CD14-positive monocyte (primary cell): ENCODE data around the gene NOCT. TPM values are rescaled to one million over a fixed set of nuclear protein-coding genes. Genes with fewer than 3 reads are reported as not detected.

Experiments
- DNase-seq, 3 donors: peaks; one replicate each; pipeline ENCODE4 v3.0.0-alpha.2; 2011 to 2022
- H2AFZ ChIP-seq: 2 replicates; pipeline ENCODE4 v1.6.0; 2012; ENCODE audit warnings: mild to moderate bottlenecking, low read depth, low read length, inconsistent platforms; ENCODE audit not compliant: insufficient read depth, poor library complexity, severe bottlenecking
- H3K27ac ChIP-seq, 2 donors: 1 replicate in 1 of 2; 2 replicates in 1 of 2; pipeline ENCODE4 v1.5.1; 2012 to 2013; ENCODE audit warnings: low read length in 2 of 2, control low read depth in 1 of 2, inconsistent platforms in 1 of 2, low read depth in 1 of 2, mild to moderate bottlenecking in 1 of 2
- H3K27me3 ChIP-seq, 2 donors: one replicate each; pipeline versions ENCODE4 v1.6.0 to v1.6.1; 2011 to 2013; ENCODE audit warnings: low read length in 2 of 2; ENCODE audit not compliant: control insufficient read depth in 2 of 2, insufficient read depth in 2 of 2
- H3K36me3 ChIP-seq, 2 donors: replicated peaks in 1 of 2; 1 replicate in 1 of 2; 2 replicates in 1 of 2; pipeline versions ENCODE4 v1.5.1 to v1.6.1; 2012 to 2013; ENCODE audit warnings: low read length in 2 of 2, control low read depth in 1 of 2, inconsistent platforms in 1 of 2, mild to moderate bottlenecking in 1 of 2; ENCODE audit not compliant: insufficient read depth in 2 of 2, control insufficient read depth in 1 of 2
- H3K4me1 ChIP-seq, 2 donors: 1 replicate in 1 of 2; 2 replicates in 1 of 2; pipeline versions ENCODE4 v1.5.1 to v1.6.1; 2012 to 2013; ENCODE audit warnings: low read length in 2 of 2, control low read depth in 1 of 2, inconsistent platforms in 1 of 2, mild to moderate bottlenecking in 1 of 2, moderate library complexity in 1 of 2; ENCODE audit not compliant: insufficient read depth in 2 of 2, control insufficient read depth in 1 of 2
- H3K4me2 ChIP-seq: replicated peaks from 2 replicates; pipeline ENCODE3; 2012; ENCODE audit warnings: low read length, moderate library complexity, mild to moderate bottlenecking; ENCODE audit not compliant: poor library complexity, severe bottlenecking; ENCODE audit errors: extremely low read depth
- H3K4me3 ChIP-seq, 3 experiments: fragments of 200-600 bp in 1 of 3; sonication (generic) in 1 of 3; replicated peaks in 1 of 3; 1 replicate in 2 of 3; 2 replicates in 1 of 3; pipeline ENCODE4 v1.5.1; 2011 to 2013; ENCODE audit warnings: low read length in 3 of 3, mild to moderate bottlenecking in 3 of 3, control low read depth in 2 of 3, low read depth in 2 of 3, inconsistent platforms in 1 of 3, moderate library complexity in 1 of 3
- H3K79me2 ChIP-seq: 2 replicates; pipeline ENCODE4 v1.6.0; 2012; ENCODE audit warnings: mild to moderate bottlenecking, control low read depth, inconsistent platforms, low read length, moderate library complexity; ENCODE audit not compliant: insufficient read depth
- H3K9ac ChIP-seq: 2 replicates; pipeline ENCODE4 v1.6.0; 2017; ENCODE audit warnings: low read length, mild to moderate bottlenecking; ENCODE audit not compliant: insufficient read depth, poor library complexity, severe bottlenecking
- H3K9me3 ChIP-seq, 2 donors: replicated peaks in 1 of 2; 1 replicate in 1 of 2; 2 replicates in 1 of 2; pipeline versions ENCODE4 v1.5.1 to v1.6.1; 2012 to 2013; ENCODE audit warnings: low read length in 2 of 2, control low read depth in 1 of 2; ENCODE audit not compliant: control insufficient read depth in 1 of 2, insufficient read depth in 1 of 2
- H4K20me1 ChIP-seq: 2 replicates; pipeline ENCODE4 v1.6.0; 2012; ENCODE audit warnings: mild to moderate bottlenecking, low read length, control low read depth, moderate library complexity; ENCODE audit not compliant: insufficient read depth
- H3K27ac Mint-ChIP-seq, 7 donors: one replicate each; pipeline ENCODE4 v1.8.0; 2020; ENCODE audit warnings: mild to moderate bottlenecking in 7 of 7, mixed read lengths in 7 of 7, moderate library complexity in 6 of 7, inconsistent platforms in 2 of 7
- H3K27me3 Mint-ChIP-seq, 3 donors: one replicate each; pipeline ENCODE4 v1.8.0; 2021 to 2022; ENCODE audit warnings: low read depth in 3 of 3, mild to moderate bottlenecking in 3 of 3, mixed read lengths in 3 of 3, moderate library complexity in 3 of 3, inconsistent platforms in 1 of 3
- H3K36me3 Mint-ChIP-seq, 2 donors: one replicate each; pipeline ENCODE4 v1.8.0; 2020; ENCODE audit warnings: mixed read lengths in 2 of 2, inconsistent platforms in 1 of 2, mild to moderate bottlenecking in 1 of 2
- H3K4me1 Mint-ChIP-seq: one replicate; pipeline ENCODE4 v1.8.0; 2020; ENCODE audit warnings: mild to moderate bottlenecking, mixed read lengths
- H3K4me3 Mint-ChIP-seq, 2 donors: one replicate each; pipeline ENCODE4 v1.8.0; 2020; ENCODE audit warnings: mild to moderate bottlenecking in 2 of 2, mixed read lengths in 2 of 2, moderate library complexity in 1 of 2
- H3K9me3 Mint-ChIP-seq, 7 donors: one replicate each; pipeline ENCODE4 v1.8.0; 2020 to 2022; ENCODE audit warnings: mixed read lengths in 7 of 7, mild to moderate bottlenecking in 6 of 7, moderate library complexity in 6 of 7, inconsistent platforms in 2 of 7
- CTCF ChIP-seq: fragments of 200-600 bp; IDR thresholded peaks from one replicate; pipeline ENCODE4 v1.8.0; 2022; ENCODE audit warnings: antibody characterized with exemption, mild to moderate bottlenecking
- WGBS: methylation state at CpG from one replicate; pipeline ENCODE4 v1.1.5; 2013; ENCODE audit warnings: missing lambda C conversion rate; ENCODE audit not compliant: insufficient coverage; 5-methylcytosine and 5-hydroxymethylcytosine counted together
- intact Hi-C, 2 donors: fragments of 100-400 bp; cut with micrococcal nuclease; formaldehyde crosslinking; loops; one replicate each; pipeline versions ENCODE4 v1.15.0 to v1.15.1; 2023
- polyA plus RNA-seq, 3 donors: library from polyadenylated mRNA; depleted of rRNA in 1 of 3; unstranded in 2 of 3; stranded (reverse) in 1 of 3; fragments of 300-500 nt in 2 of 3; fragments of >200 nt in 1 of 3; fragmentation: Illumina TruSeq in 2 of 3; gene quantifications; 1 replicate in 2 of 3; 2 replicates in 1 of 3; pipeline ENCODE4 v1.2.3, GENCODE V29; 2012 to 2021

The NOCT gene
- polyA plus RNA-seq, 3 donors = 0.54 to 31.5 (median 0.89) TPM

- Mint-ChIP-seq H3K4me1 (peaks cover 58% of the 10 kb centered on the region), H3K9me3 (no peaks in the 10 kb centered on the region), H3K36me3 (peaks cover 6 to 31% of the 10 kb centered on the region in 2 donors), H3K27me3 (no peaks in the 10 kb centered on the region), H3K27ac (peak overlapping the region in 4 of 7 donors; percentile 1 to 68 (median 51)), H3K4me3 (no peak overlapping the region)
- H3K9ac ChIP-seq = no peak overlapping the region
- peaks cover 37 to 50% of the 10 kb centered on the region in 2 donors for H3K4me1 ChIP-seq
- H3K27ac ChIP-seq = no peak overlapping the region
- H3K4me2 ChIP-seq = no peak overlapping the region
- H4K20me1 ChIP-seq = peaks cover 82% of the 10 kb centered on the region
- peaks cover 99% of the 10 kb centered on the region for H3K79me2 ChIP-seq
- 100% methylated on average over 2 of the region's 5 CpGs for WGBS
- TF ChIP-seq CTCF = no peak
- no peaks in the 10 kb centered on the region for H3K9me3 ChIP-seq
- H3K27me3 ChIP-seq = no peaks in the 10 kb centered on the region
- no peak overlapping the region for H2AFZ ChIP-seq
- peaks cover 0 to 20% of the 10 kb centered on the region in 2 donors for H3K36me3 ChIP-seq
- no peak for DNase-seq
- H3K4me3 ChIP-seq = no peak overlapping the region
- intact Hi-C loops = loop anchor here (5.0 to 10.0 kb wide), 2 partner anchors 59 to 272 kb away; no protein-coding TSS in a partner anchor
Measured at GRCh38 chr4:139022835-139023234, 7.3 kb downstream of the NOCT start.

GRCh38 chr4:139024686-139025085 is 9.1 kb downstream of the NOCT start:
- DNase-seq = no peak
- Histone ChIP-seq H3K4me2 (no peak overlapping the region), H3K4me3 (no peak overlapping the region), H4K20me1 (peaks cover 79% of the 10 kb centered on the region), H3K27me3 (no peaks in the 10 kb centered on the region), H2AFZ (no peak overlapping the region), H3K36me3 (peaks cover 0 to 27% of the 10 kb centered on the region in 2 donors), H3K27ac (peak overlapping the region in 1 of 2 donors; percentile 55), H3K4me1 (peaks cover 23 to 32% of the 10 kb centered on the region in 2 donors), H3K79me2 (peaks cover 99% of the 10 kb centered on the region), H3K9me3 (no peaks in the 10 kb centered on the region), H3K9ac (no peak overlapping the region)
- no peaks in the 10 kb centered on the region for H3K27me3 Mint-ChIP-seq
- H3K36me3 Mint-ChIP-seq = peaks cover 13 to 41% of the 10 kb centered on the region in 2 donors
- no peak for TF ChIP-seq CTCF
- H3K4me3 Mint-ChIP-seq = no peak overlapping the region
- intact Hi-C loops = loop anchor here (5.0 to 10.0 kb wide), 2 partner anchors 58 to 270 kb away; no protein-coding TSS in a partner anchor
- peak overlapping the region in 4 of 7 donors; percentile 18 to 73 (median 38) for H3K27ac Mint-ChIP-seq
- peaks cover 50% of the 10 kb centered on the region for H3K4me1 Mint-ChIP-seq
- H3K9me3 Mint-ChIP-seq = no peaks in the 10 kb centered on the region
- WGBS = 97% methylated on average over 5 of the region's 9 CpGs
